ENCODE data around the gene RGL2. TPM values are rescaled to one million over a fixed set of nuclear protein-coding genes. Genes with fewer than 3 reads are reported as not detected.
"Not testable (repeated sequence)": the region's sequence is repeated elsewhere in the genome, so short reads cannot be mapped to it uniquely, and the experiment has no call there.

RGL2 gene
- total and polyA plus RNA-seq, 12 donors: 36.4 to 224 (median 85.4) TPM

- Histone ChIP-seq H3K36me3 (replicated peaks in 1 of 2) (peaks cover 0 to 55% of the 10 kb centered on the region in 2 donors), H3K9me3 (replicated peaks in 1 of 3) (no peaks in the 10 kb centered on the region), H3K27me3 (no peaks in the 10 kb centered on the region), H3K27ac (peak within 1 kb of the TSS; percentile 65 to 99 (median 78)), H3K4me3 (peak within 1 kb of the TSS in 3 of 4 donors; percentile 42 to 93 (median 68)), H3K4me1 (replicated peaks in 1 of 2) (peaks cover 22 to 52% of the 10 kb centered on the region in 2 donors)
- TF ChIP-seq CTCF (IDR thresholded peaks at IDR 0.05) (peak in 5 of 6 experiments; percentile 34 to 61 (median 51)), POLR2A (IDR thresholded peaks at IDR 0.05) (peak; percentile 32 to 63)
- DNase-seq: peak; percentile 64 to 84 (median 70)
- 1% methylated on average over 31 to 80 of the region's 80 CpGs for WGBS, 4 donors
- intact Hi-C loops (cut with DNase I): no loop called here
These were observed 21.7 kb downstream of the RGL2 start, which contains the start of gene B3GALT4 for GRCh38 chr6:33276864-33277662. Gene B3GALT4 (plus strand): TSS chr6:33277123. CDS start chr6:33277420, 297 bp downstream.

- Histone ChIP-seq H3K27me3 (no peaks in the 10 kb centered on the region), H3K36me3 (replicated peaks in 1 of 2) (peaks cover 0 to 52% of the 10 kb centered on the region in 2 donors), H3K9me3 (replicated peaks in 1 of 3) (no peaks in the 10 kb centered on the region), H3K4me1 (replicated peaks in 1 of 2) (peaks cover 22 to 52% of the 10 kb centered on the region in 2 donors), H3K27ac (peak overlapping the region; percentile 27 to 99 (median 78)), H3K4me3 (peak overlapping the region in 2 of 4 donors; percentile 68 to 93)
- intact Hi-C loops (cut with DNase I): no loop called here
- TF ChIP-seq POLR2A (IDR thresholded peaks at IDR 0.05): no peak
- TF ChIP-seq CTCF (IDR thresholded peaks at IDR 0.05): no peak
- DNase-seq: no peak
These were observed 22.2 kb downstream of the RGL2 start for GRCh38 chr6:33276581-33276863.

GRCh38 chr6:33275795-33276580 is 22.8 kb downstream of the RGL2 start:
- intact Hi-C loops (cut with DNase I); H3K9me3 ChIP-seq (replicated peaks in 1 of 3); DNase-seq; H3K27me3 ChIP-seq: not testable (repeated sequence)
- Histone ChIP-seq H3K4me3 (peak overlapping the region in 1 of 4 donors; percentile 93), H3K4me1 (replicated peaks in 1 of 2) (peaks cover 22 to 52% of the 10 kb centered on the region in 2 donors), H3K27ac (peak overlapping the region in 4 of 5 donors; percentile 27 to 99 (median 84)), H3K36me3 (replicated peaks in 1 of 2) (peaks cover 0 to 52% of the 10 kb centered on the region in 2 donors)
- 77 to 81% (median 79%) methylated on average over 16 of the region's 16 CpGs for WGBS, 4 donors

GRCh38 chr6:33273924-33274902 is 24.5 kb downstream of the RGL2 start:
- H3K4me1 ChIP-seq (replicated peaks in 1 of 2): peaks cover 22 to 65% of the 10 kb centered on the region in 2 donors
- intact Hi-C loops (cut with DNase I): no loop called here
- H3K36me3 ChIP-seq (replicated peaks in 1 of 2): peaks cover 0 to 39% of the 10 kb centered on the region in 2 donors
- no peak for DNase-seq
- H3K27me3 ChIP-seq: no peaks in the 10 kb centered on the region
- TF ChIP-seq CTCF (IDR thresholded peaks at IDR 0.05) (no peak), POLR2A (IDR thresholded peaks at IDR 0.05) (no peak)
- H3K4me3 ChIP-seq: no peak overlapping the region
- H3K9me3 ChIP-seq (replicated peaks in 1 of 3): no peaks in the 10 kb centered on the region
- 56 to 74% (median 67%) methylated on average over 12 to 14 of the region's 14 CpGs for WGBS, 4 donors
- no peak overlapping the region for H3K27ac ChIP-seq
